ENCODE data around the gene SARS2. TPM values are rescaled to one million over a fixed set of nuclear protein-coding genes. Genes with fewer than 3 reads are reported as not detected.
"Not testable (repeated sequence)": the region's sequence is repeated elsewhere in the genome, so short reads cannot be mapped to it uniquely, and the experiment has no call there.

Gene SARS2
- total and polyA plus RNA-seq, 7 donors, result 13.3 to 19.8 (median 17.0) TPM

DNA sequence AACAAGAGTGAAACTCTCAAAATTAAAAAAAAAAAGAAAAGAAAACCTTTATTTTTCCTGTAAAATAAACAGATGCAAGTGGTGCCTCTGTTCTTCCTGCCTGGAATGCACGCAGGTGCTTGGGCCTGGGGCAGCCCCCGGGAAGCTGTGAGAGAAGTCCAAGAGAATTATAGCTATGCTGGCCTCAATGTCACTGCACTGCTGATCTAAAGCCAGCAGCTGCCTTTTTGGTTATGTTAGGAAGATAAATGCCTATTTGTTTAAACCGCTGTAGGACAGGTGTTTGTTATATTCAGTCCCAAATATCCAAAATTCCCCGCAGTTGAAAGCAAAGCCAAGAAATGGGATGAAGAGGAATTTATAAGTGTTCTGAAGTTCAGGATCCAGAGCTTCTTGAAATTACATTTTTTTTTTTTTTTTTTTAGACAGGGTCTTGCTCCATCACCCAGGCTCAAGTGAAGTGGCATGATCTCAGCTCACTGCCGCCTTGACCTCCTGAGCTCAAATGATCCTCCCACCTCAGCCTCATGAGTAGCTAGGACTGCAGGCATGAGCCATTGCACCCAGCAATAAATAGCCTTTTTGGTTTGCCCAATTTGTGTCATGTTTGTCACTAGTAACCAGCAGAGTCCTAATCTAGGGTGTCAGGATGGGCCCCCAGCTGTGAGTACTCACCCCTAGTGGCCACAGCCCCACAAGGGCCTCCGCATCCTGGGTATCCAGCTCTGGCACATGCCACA, 54.7 kb downstream of the SARS2 start:
- Histone ChIP-seq H3K27me3 (ENCODE audit: insufficient read depth in 3 of 3, low read length in 2 of 3) (no peaks in the 10 kb centered on the region), H3K9me3 (no peaks in the 10 kb centered on the region), H3K36me3 (ENCODE audit: insufficient read depth in 1 of 2, low read depth in 1 of 2) (peaks cover 0 to 22% of the 10 kb centered on the region in 2 donors), H3K4me3 (no peak overlapping the region), H3K27ac (no peak overlapping the region), H3K4me1 (no peaks in the 10 kb centered on the region)
- peak in 1 of 4 donors; percentile 2 for ATAC-seq
- intact Hi-C loops (cut with DNase I), result no loop called here
- DNase-seq, result peak in 1 of 2 donors; percentile 0
- TF ChIP-seq, protein P1, sequence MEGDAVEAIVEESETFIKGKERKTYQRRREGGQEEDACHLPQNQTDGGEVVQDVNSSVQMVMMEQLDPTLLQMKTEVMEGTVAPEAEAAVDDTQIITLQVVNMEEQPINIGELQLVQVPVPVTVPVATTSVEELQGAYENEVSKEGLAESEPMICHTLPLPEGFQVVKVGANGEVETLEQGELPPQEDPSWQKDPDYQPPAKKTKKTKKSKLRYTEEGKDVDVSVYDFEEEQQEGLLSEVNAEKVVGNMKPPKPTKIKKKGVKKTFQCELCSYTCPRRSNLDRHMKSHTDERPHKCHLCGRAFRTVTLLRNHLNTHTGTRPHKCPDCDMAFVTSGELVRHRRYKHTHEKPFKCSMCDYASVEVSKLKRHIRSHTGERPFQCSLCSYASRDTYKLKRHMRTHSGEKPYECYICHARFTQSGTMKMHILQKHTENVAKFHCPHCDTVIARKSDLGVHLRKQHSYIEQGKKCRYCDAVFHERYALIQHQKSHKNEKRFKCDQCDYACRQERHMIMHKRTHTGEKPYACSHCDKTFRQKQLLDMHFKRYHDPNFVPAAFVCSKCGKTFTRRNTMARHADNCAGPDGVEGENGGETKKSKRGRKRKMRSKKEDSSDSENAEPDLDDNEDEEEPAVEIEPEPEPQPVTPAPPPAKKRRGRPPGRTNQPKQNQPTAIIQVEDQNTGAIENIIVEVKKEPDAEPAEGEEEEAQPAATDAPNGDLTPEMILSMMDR (IDR thresholded peaks at IDR 0.05), result no peak
- WGBS, 3 donors, result 50 to 54% (median 54%) methylated on average over 6 of the region's 6 CpGs

DNA sequence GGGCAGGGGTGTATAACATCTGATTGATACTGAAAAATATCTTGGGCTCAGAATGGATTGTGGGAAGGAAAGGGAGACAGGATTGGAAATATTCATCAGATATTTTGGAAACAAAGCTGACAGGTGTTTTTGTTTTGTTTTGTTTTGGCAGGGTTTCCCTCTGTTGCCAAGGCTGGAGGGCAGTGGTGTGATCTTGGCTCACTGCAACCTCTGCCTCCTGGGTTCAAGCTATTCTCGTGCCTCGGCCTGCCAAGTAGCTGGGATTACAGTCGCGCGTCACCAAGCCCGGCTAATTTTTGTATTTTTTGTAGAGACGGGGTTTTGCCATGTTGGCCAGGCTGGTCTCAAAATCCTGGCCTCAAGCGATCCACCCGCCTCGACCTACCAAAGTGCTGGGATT, 57.2 kb downstream of the SARS2 start:
- intact Hi-C loops (cut with DNase I), result not testable (repeated sequence)
- H3K27ac ChIP-seq, result peak overlapping the region; percentile 15

DNA sequence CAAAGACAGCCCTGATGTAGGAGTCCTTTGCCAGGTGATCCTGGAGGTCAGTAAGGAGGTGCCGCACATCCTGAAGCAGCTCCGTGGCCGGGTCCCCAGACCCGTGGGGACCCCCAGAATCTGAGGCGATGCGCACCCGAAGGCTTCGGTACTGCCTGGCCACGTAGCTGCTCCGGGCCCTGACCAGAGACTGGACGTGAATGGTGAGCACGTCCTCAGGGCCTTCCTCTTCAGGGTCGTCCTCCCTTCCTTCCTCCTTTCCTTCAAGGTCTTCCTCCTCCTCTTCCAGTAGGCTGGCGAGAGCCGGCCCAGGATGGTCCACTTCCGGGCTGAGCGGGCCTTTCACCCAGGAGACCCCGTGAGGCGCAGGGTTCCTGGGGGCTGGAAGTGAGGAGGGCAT, 60.0 kb downstream of the SARS2 start:
- TF ChIP-seq, protein P1 (IDR thresholded peaks at IDR 0.05), result no peak
- Histone ChIP-seq H3K4me1 (no peaks in the 10 kb centered on the region), H3K9me3 (no peaks in the 10 kb centered on the region), H3K36me3 (ENCODE audit: insufficient read depth in 1 of 2, low read depth in 1 of 2) (no peaks in the 10 kb centered on the region), H3K4me3 (peak overlapping the region; percentile 68), H3K27me3 (ENCODE audit: insufficient read depth in 3 of 3, low read length in 2 of 3) (no peaks in the 10 kb centered on the region), H3K27ac (peak overlapping the region; percentile 70)
- intact Hi-C loops (cut with DNase I), result no loop called here
- 84 to 95% (median 89%) methylated on average over 15 to 19 of the region's 19 CpGs for WGBS, 3 donors
- DNase-seq (no peak), ATAC-seq (no peak)

More for the DNA sequence above, 57.2 kb downstream of the SARS2 start:
- not testable (repeated sequence) for H3K9me3 ChIP-seq; DNase-seq; H3K4me3 ChIP-seq; H3K36me3 ChIP-seq (ENCODE audit: insufficient read depth in 1 of 2, low read depth in 1 of 2); H3K27me3 ChIP-seq (ENCODE audit: insufficient read depth in 3 of 3, low read length in 2 of 3); H3K4me1 ChIP-seq; ATAC-seq
- 40 to 50% (median 49%) methylated on average over 10 of the region's 10 CpGs for WGBS, 3 donors

DNA sequence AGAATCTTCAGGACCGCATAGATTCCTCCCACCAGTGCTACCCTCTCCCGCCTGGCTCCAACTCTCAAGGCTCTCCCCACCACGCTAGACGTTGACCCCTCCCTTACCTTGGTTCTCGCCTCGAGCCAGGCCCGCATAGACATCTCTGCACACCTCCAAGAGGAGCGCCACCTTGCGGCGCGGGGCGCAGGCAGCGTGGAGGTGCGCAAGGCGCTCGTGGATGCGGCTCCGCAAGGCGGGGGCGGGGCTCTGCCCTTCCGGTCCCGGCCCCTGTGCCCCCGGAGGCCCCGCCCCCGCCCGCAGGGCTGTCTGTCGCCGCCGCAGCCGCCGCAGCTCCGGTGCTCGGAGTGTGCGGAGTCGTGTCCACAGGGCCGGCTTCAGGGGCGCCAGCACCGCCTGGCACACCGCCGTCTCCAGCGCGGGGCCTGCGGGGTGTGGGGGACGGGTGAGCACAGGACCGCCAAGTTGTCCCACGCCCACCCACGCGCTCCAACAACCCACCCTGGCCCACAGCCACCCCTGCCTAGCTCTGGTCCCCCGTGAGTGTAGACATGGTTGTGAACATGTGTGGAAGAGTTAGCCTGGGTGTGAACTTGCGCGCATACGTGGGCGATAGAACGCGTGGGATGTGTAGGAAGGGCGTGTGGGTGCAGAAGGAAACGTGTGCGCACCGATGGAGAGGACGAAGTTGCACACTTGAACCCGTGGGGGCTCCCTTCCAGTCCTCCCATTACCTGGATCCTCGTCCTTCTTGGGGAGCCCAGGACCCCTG, 60.5 kb downstream of the SARS2 start:
- TF ChIP-seq, protein P1 (IDR thresholded peaks at IDR 0.05), result peak; percentile 73
- no peaks in the 10 kb centered on the region for H3K27me3 ChIP-seq (ENCODE audit: insufficient read depth in 3 of 3, low read length in 2 of 3)
- no peaks in the 10 kb centered on the region for H3K4me1 ChIP-seq
- peak overlapping the region; percentile 70 for H3K27ac ChIP-seq
- DNase-seq (peak; percentile 87 to 89), ATAC-seq (peak; percentile 89 to 94 (median 92))
- intact Hi-C loops (cut with DNase I), result no loop called here
- peak overlapping the region; percentile 68 for H3K4me3 ChIP-seq
- no peaks in the 10 kb centered on the region for H3K36me3 ChIP-seq (ENCODE audit: insufficient read depth in 1 of 2, low read depth in 1 of 2)
- no peaks in the 10 kb centered on the region for H3K9me3 ChIP-seq
- 18 to 30% (median 24%) methylated on average over 33 to 62 of the region's 62 CpGs for WGBS, 3 donors

DNA sequence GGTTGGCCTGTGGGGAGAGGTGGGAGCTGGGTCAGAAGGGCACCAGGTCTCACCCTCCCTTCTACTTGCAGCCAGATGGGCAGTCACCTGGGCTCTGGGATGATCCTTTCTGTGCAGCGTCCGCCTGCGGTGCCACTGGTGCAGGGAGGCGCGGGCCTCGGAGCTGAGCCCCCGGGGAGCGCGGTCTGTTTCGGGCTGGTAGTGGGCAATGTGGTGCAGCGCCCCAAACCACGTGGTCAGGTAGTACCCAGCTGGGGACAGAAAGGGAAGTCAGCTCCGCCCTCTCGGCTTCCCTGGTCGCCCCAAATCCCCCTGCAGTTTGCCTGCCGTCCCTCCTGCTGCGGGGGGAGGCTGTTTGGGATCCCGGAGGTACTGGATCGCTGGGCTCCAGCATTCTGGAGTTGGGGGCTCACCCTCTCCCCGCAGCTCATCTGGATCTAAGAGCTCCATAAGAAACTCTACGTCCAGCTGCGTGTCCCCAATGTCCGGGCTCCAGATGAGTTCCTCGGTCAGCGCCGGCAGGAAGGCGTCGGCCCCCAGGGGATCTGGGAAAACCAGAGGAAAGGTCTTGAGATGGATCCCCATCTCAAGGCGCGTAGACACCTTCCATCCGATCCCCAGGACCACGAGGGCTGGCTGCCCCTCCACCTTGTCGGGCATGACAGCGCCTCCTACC, 61.3 kb downstream of the SARS2 start:
- Histone ChIP-seq H3K36me3 (ENCODE audit: insufficient read depth in 1 of 2, low read depth in 1 of 2) (no peaks in the 10 kb centered on the region), H3K4me3 (peak overlapping the region; percentile 68), H3K9me3 (no peaks in the 10 kb centered on the region), H3K27ac (peak overlapping the region; percentile 70), H3K27me3 (ENCODE audit: insufficient read depth in 3 of 3, low read length in 2 of 3) (no peaks in the 10 kb centered on the region), H3K4me1 (no peaks in the 10 kb centered on the region)
- 25 to 33% (median 31%) methylated on average over 34 of the region's 34 CpGs for WGBS, 3 donors
- DNase-seq, result no peak
- TF ChIP-seq, protein P1 (IDR thresholded peaks at IDR 0.05), result no peak
- peak in 2 of 4 donors; percentile 3 to 11 for ATAC-seq
- intact Hi-C loops (cut with DNase I), result no loop called here

Measured in psoas muscle (tissue), 8 donors.